ENCODE measurements around the gene PLA2G3.

The PLA2G3 gene

GRCh38 chr22:31085928-31086327, 54.4 kb downstream of the PLA2G3 start:
- DNase-seq: no peak

GRCh38 chr22:31085493-31085824, 54.8 kb downstream of the PLA2G3 start:
- no peak for DNase-seq

GRCh38 chr22:31084811-31085492, 55.4 kb downstream of the PLA2G3 start:
- peak; percentile 73 for DNase-seq
